MM.1S (cell line): Measurements from ENCODE around the gene MIP.

ENCODE experiments used
- DNase-seq: peaks from one replicate; pipeline ENCODE4 v3.0.0-alpha.2; 2015
- H2AFZ ChIP-seq: fragments of 300-600 bp; sonication (generic); 2 replicates; pipeline ENCODE4 v1.6.0; 2016; ENCODE audit warnings: antibody characterized with exemption, low read length
- H3F3A ChIP-seq: fragments of 300-600 bp; sonication (generic); 2 replicates; pipeline ENCODE4 v1.6.1; 2016; ENCODE audit warnings: mild to moderate bottlenecking, antibody characterized with exemption, low read length, moderate library complexity, mixed read lengths; ENCODE audit not compliant: insufficient read depth
- H3K27ac ChIP-seq: fragments of 300-600 bp; sonication (generic); 2 replicates; pipeline ENCODE4 v1.5.1; 2016; ENCODE audit warnings: mild to moderate bottlenecking, low read length
- H3K27me3 ChIP-seq: fragments of 300-600 bp; sonication (generic); replicated peaks from 2 replicates; pipeline ENCODE4 v1.6.0; 2016; ENCODE audit warnings: low read length; ENCODE audit not compliant: insufficient read depth
- H3K36me3 ChIP-seq: fragments of 300-600 bp; sonication (generic); replicated peaks from 2 replicates; pipeline ENCODE4 v1.6.1; 2016; ENCODE audit warnings: mild to moderate bottlenecking, low read length, mixed read lengths; ENCODE audit not compliant: insufficient read depth
- H3K4me1 ChIP-seq: fragments of 300-600 bp; sonication (generic); 2 replicates; pipeline ENCODE4 v1.6.1; 2016; ENCODE audit warnings: low read length, mixed read lengths
- H3K4me2 ChIP-seq: fragments of 300-600 bp; sonication (generic); 2 replicates; pipeline ENCODE4 v1.6.0; 2016; ENCODE audit warnings: low read depth, low read length
- H3K4me3 ChIP-seq: fragments of 300-600 bp; sonication (generic); 2 replicates; pipeline ENCODE4 v1.5.1; 2016; ENCODE audit warnings: low read length, mixed read lengths
- H3K79me2 ChIP-seq: fragments of 300-600 bp; sonication (generic); 2 replicates; pipeline ENCODE4 v1.6.1; 2016; ENCODE audit warnings: mixed run types, low read length, mixed read lengths
- H3K9ac ChIP-seq: fragments of 300-600 bp; sonication (generic); 2 replicates; pipeline ENCODE4 v1.6.1; 2016; ENCODE audit warnings: low read length, mixed read lengths
- H3K9me2 ChIP-seq: fragments of 300-600 bp; sonication (generic); replicated peaks from 2 replicates; pipeline ENCODE4 v1.6.1; 2016; ENCODE audit warnings: mild to moderate bottlenecking, low read length, mixed read lengths; ENCODE audit not compliant: insufficient read depth
- H3K9me3 ChIP-seq: fragments of 300-600 bp; sonication (generic); replicated peaks from 2 replicates; pipeline ENCODE4 v1.6.1; 2016; ENCODE audit warnings: mild to moderate bottlenecking, low read length, mixed read lengths; ENCODE audit not compliant: insufficient read depth
- H4K20me1 ChIP-seq: fragments of 300-600 bp; sonication (generic); 2 replicates; pipeline ENCODE4 v1.6.1; 2016; ENCODE audit warnings: mild to moderate bottlenecking, low read length, moderate library complexity, mixed read lengths; ENCODE audit not compliant: insufficient read depth
- CTCF ChIP-seq: fragments of 300-600 bp; sonication (generic); IDR thresholded peaks from 2 replicates; pipeline ENCODE4 v1.5.1; 2016; ENCODE audit warnings: antibody characterized with exemption, low read length, mixed read lengths
- EZH2 ChIP-seq: fragments of 300-600 bp; sonication (generic); optimal IDR thresholded peaks from 2 replicates; pipeline ENCODE3; 2017; ENCODE audit warnings: low read depth, mild to moderate bottlenecking, antibody characterized with exemption, low read length, mixed read lengths
- EZH2phosphoT487 ChIP-seq: fragments of 300-600 bp; sonication (generic); IDR thresholded peaks from 2 replicates; pipeline ENCODE4 v1.6.1; 2018; ENCODE audit warnings: antibody characterized with exemption, low read length

MIP gene

GRCh38 chr12:56487448-56488040 lies 33.1 kb upstream of the MIP start:
- no peak overlapping the region for H3K27ac ChIP-seq
- H3K4me2 ChIP-seq: peak overlapping the region; percentile 98
- H4K20me1 ChIP-seq: no peaks in the 10 kb centered on the region
- no peaks in the 10 kb centered on the region for H3K36me3 ChIP-seq
- H2AFZ ChIP-seq: peak overlapping the region; percentile 87
- peak overlapping the region; percentile 77 for H3K4me3 ChIP-seq
- TF ChIP-seq EZH2 (no peak), CTCF (no peak), EZH2phosphoT487 (no peak)
- peaks cover 6% of the 10 kb centered on the region; the same call in 1 of the 2 replicates for H3K4me1 ChIP-seq
- no peaks in the 10 kb centered on the region for H3K9me2 ChIP-seq
- peak overlapping the region; percentile 49; the same call in 1 of the 2 replicates for H3K9ac ChIP-seq
- no peaks in the 10 kb centered on the region for H3K79me2 ChIP-seq
- peak; percentile 39 for DNase-seq
- no peaks in the 10 kb centered on the region for H3K27me3 ChIP-seq
- no peaks in the 10 kb centered on the region for H3K9me3 ChIP-seq
- no peaks in the 10 kb centered on the region for H3F3A ChIP-seq

GRCh38 chr12:56486694-56487093 lies 32.2 kb upstream of the MIP start:
- Histone ChIP-seq H3F3A (no peaks in the 10 kb centered on the region), H3K9me2 (no peaks in the 10 kb centered on the region), H3K9ac (no peak overlapping the region), H3K4me3 (no peak overlapping the region), H2AFZ (no peak overlapping the region), H3K4me1 (peaks cover 6% of the 10 kb centered on the region; the same call in 1 of the 2 replicates), H3K9me3 (no peaks in the 10 kb centered on the region), H3K4me2 (no peak overlapping the region), H3K27ac (no peak overlapping the region), H3K36me3 (no peaks in the 10 kb centered on the region), H4K20me1 (no peaks in the 10 kb centered on the region), H3K79me2 (peaks cover 2% of the 10 kb centered on the region; the same call in 1 of the 2 replicates), H3K27me3 (no peaks in the 10 kb centered on the region)
- TF ChIP-seq CTCF (no peak), EZH2 (no peak), EZH2phosphoT487 (no peak)
- DNase-seq: no peak

- Histone ChIP-seq H3K4me2 (no peak overlapping the region), H3K27me3 (no peaks in the 10 kb centered on the region)
Measured at GRCh38 chr12:56484566-56484965, 30.1 kb upstream of the MIP start.

More at GRCh38 chr12:56484566-56484965, 30.1 kb upstream of the MIP start:
- no peaks in the 10 kb centered on the region for H4K20me1 ChIP-seq
- H2AFZ ChIP-seq: no peak overlapping the region
- peaks cover 6% of the 10 kb centered on the region; the same call in 1 of the 2 replicates for H3K4me1 ChIP-seq
- H3K9me3 ChIP-seq: no peaks in the 10 kb centered on the region
- H3F3A ChIP-seq: no peaks in the 10 kb centered on the region
- H3K9ac ChIP-seq: no peak overlapping the region
- no peak overlapping the region for H3K4me3 ChIP-seq
- H3K36me3 ChIP-seq: no peaks in the 10 kb centered on the region
- TF ChIP-seq CTCF (no peak), EZH2phosphoT487 (no peak)
- no peak for DNase-seq
- no peaks in the 10 kb centered on the region for H3K9me2 ChIP-seq
- no peak overlapping the region for H3K27ac ChIP-seq
- H3K79me2 ChIP-seq: peaks cover 2% of the 10 kb centered on the region; the same call in 1 of the 2 replicates
